HT1080 (cell line): ENCODE measurements around the gene NDUFV1. TPM values are rescaled to one million over a fixed set of nuclear protein-coding genes. Genes with fewer than 3 reads are reported as not detected.

Experiments used
- DNase-seq: peaks from one replicate; pipeline ENCODE4 v3.0.0-alpha.2; 2015; ENCODE audit warnings: low read depth
- polyA plus RNA-seq, 2 experiments: library from polyadenylated mRNA; depleted of rRNA; stranded (reverse); fragments of >200 nt; gene quantifications; 2 replicates each; pipeline ENCODE4 v1.2.3, GENCODE V29; 2015
- total RNA-seq: library from RNA; depleted of rRNA; stranded (reverse); fragments of >200 nt; shearing (Covaris generic); gene quantifications from 2 replicates; pipeline ENCODE4 v1.2.3, GENCODE V29; 2014; rRNA removed

The NDUFV1 gene
- 202 and 217 TPM in 2 replicates for total RNA-seq
- 136 and 158 TPM in 2 replicates for polyA plus RNA-seq (2015; cell fraction: cytosol; rRNA removed)
- polyA plus RNA-seq (2015; cell fraction: nucleus; rRNA removed) = 321 and 330 TPM in 2 replicates

DNA sequence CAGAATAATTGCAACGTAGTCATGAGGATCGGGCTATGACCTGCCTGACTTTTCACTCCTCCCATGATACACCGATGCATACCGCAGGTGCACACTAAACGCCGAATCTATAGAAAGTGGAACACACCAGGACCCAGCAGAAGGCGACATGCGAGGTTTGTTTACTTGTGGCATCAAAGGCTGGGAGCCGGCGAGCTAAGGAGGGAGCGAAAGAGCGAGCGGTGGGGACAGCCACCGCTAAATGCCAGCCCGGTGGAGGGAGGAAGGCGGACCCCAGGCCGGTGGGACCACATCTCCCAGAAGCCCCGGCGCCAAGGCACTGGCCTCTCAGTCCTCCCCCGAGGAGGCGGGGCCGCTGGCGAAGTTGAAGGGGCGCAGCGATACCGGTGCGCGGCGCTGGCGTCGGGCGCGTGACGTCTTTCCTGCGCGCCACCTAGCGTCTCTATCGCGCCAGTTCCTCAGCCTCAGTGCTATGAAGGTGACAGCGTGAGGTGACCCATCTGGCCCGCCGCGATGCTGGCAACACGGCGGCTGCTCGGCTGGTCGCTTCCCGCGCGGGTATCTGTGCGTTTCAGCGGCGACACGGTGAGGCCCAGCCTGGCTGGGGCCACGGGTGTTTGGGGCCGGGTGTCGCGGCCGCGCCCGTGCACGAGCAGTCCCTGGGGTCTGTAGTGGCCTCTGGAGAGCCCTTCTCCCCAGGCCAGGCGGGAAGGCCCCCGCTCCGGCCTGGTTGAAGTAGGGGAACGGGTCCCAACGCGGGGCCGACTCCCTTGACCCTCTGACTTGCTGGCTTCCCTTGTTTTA, at the start of gene NDUFV1:
NDUFV1 (plus strand) TSS at position 445 of the 804 bp plus-strand sequence; CDS start at position 514, 69 bp downstream.
- DNase-seq = peak; percentile 91

DNA sequence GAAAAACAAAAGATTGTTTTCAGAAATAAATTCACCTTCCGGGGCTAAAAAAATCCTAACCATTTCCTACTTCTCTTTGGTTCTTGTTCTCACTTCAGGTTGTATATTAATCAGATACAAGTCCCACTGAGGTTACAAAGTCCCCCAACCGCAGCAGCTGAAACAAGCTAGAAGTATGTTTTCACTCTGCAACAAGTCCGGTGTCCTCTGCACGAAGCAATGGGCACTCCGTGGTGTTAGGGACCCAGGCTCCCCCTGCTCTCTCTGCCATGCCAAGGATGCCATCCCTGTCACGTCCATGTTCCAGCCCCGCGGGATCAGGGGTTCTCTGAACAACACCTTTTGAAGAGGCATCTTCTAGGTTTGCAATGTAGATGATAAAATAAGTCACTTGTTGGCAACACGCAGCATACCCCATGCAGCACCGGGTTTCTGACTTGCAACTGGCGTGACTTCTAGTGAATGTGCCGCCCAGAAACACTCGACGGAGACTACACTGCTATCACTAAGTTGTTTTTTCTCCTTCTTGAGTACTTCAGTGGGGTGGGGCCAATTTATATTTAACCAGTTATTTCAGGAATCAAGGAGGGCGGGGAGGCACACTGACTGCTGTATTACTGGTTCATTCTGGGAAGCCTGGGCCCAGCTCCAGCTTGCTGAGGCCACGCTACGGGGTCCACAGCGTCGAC, 48.5 kb upstream of the NDUFV1 start:
- no peak for DNase-seq

DNA sequence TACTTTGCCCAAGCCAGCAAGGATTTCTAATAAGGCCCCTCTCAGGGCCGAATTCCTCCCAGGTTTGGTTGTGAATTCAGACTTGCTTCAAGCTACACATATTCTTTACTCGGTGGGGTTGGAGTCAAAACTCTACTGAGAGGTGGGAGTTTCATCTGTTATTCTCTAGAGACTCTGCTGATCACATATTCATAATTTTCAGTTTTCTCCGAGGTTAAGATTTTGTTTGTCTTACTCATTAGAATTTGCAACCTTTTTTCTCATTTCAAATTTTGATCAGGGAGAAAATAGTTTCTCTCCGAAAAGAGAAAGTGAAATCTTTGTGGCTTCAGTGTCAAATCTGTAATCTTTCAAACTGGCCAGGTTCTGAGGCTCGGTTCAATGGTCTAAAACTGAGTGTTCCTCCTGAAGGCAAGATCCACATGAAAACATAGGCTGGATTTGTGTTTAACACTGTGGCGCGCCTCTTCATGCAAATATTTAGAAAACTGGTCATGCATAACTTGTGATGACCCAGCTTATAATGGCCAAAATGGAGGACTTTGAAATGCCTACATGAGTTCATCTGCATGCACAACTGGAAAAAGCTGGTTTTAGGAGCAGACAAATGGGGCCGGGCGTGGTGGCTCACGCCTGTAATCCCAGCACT, 44.6 kb upstream of the NDUFV1 start:
- DNase-seq = no peak

DNA sequence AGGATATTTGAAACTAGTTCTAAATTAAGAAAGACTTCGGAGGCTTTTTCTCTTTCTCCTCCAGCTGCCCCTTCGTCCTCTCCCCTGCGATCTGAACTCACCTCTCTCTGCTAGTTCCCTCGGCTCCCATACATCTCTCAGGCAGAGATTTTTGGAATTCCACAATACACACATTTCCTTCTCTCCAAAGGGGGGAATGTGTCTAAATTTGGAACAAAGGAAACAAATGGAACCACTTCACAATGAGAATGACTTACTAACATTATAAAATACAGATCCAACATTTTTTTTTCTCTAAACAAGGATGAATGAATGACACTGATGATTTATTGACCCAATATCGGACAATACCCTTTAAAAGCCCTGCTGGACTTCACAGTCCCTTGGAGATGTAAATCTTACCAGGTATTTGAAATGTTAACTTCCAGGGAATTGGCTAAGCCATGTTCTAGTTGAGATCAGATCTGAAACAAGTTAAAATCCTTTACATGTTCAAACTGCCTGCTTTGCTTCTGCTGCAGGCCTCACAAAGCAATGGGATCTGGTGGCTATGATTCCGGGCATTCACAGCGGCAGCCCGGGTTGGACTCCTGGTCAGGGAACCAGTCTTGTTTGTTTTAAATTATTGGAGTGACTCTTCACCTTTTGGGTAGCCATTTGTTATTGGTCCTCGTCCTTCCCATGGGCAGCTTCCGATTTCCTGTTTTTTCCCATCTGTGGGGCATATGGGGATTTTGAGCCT, 43.6 kb upstream of the NDUFV1 start:
- no peak for DNase-seq

DNA sequence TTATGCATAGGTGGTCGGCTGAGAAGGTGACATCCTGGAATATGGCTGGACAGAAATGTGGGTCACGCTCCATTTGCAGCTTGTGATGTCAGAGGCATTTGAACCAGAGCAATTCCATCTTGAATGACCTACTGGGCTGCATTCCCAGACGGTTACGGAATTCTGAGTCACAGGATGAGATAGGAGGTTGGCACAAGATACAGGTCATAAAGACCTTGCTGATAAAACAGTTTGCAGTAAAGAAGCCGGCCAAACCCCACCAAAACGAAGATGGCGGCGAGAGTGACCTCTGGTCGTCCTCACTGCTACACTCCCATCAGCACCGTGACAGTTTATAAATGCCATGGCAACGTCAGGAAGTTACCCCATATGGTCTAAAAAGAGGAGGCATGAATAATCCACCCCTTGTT, 43.0 kb upstream of the NDUFV1 start:
- peak; percentile 81 for DNase-seq

DNA sequence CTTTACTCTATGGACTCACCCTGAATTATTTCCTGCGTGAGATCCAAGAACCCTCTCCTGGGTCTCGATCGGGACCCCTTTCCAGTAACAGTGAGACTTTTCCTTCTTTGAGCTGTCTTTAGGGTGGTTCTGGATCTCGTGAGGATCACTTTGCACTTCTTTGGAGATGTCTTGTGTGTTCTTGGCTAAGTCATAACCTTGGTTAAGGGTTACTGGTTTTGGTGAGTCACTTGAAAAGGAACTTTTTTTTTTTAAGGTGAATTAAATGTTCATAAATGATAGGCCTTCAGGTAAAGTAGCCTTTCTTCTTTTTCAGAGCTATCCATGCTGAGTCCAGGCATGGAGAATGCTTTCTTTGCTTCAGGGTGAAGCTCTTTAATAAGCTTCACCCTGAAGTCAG, 42.5 kb upstream of the NDUFV1 start:
- no peak for DNase-seq

DNA sequence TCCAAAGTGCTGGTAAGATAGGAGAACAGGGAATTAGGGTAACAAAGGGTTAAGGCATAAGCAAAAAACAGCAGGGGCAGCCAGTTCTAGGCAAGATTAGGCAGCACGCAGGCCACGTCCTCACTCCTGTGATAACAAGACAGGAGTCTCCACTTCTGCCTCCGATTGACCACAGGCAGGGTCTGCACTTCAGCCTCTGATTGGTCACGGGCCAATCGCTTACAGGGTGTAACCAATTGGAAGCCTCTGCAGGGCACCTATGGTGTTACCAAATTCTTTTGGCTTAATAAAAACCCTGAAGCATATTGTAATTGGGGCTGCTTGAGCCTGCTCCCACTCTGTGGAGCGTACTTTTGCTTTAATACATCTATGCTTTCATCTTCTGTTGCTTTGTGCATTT, 35.3 kb upstream of the NDUFV1 start:
- DNase-seq = no peak

DNA sequence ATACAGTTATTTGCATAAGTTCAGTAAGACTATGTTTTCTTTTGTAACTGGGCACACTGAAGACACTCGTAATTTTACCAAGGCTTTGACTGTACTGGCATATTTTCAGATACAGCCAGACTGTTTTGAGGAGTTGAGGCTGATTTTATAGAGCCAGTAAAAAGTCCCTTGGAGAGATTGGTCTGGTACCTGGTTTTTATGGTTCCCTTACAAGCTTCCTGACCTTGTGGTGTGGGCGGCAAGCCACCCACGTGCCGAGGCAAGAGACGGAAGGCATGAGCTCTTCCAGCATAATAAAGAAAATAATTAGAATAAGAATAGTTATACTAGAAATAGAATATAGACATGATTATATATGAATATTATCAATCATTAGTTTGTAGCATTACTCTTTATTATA, 34.4 kb upstream of the NDUFV1 start:
- no peak for DNase-seq

DNA sequence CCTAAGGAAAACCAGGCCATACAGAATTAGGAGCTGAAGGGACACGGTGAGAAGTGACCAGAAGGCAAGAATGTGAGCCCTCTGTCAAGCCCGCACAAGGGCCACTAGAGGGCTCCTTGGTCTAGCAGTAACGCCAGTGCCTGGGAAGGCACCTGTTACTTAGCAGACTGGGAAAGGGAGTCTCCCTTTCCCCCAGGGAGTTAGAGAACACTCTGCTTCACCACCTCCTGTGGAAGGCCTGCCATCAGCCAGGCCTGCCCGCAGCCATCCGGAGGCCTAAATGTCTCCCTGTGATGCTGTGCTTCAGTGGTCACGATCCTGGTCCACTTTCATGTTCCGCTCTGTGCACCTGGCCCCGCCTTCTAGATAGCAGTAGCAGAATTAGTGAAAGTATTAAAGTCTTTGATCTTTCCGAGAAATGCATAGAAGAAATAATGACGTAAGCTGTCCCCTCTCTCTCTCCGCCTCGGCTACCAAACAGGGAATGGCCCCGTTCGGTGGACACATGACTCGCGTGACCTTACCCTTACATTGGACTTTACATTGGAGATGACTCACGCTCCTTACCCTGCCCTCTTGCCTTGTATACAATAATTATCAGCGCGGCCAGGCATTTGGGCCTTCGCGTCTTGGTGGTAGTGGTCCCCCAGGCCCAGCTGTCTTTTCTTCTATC, 33.9 kb upstream of the NDUFV1 start:
- DNase-seq = peak; percentile 32

DNA sequence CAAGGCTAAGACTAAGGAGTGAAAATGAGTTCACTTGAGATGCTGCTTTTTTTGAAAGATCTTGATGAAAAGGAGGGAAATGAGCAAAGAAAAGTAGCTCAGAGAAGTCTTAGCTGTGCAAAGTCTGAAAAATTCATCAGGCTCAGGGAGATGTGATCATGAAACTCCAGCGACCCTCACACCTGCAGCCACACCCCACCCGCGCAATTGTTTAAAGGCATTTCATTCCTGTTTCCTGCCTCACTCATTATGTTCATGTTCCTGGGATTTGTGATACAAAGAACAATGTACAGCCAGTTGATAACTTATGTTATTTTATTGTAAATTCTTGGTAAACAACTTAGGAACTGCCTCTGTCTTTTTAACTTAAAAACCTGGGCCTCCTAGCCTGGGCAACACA, 31.8 kb upstream of the NDUFV1 start:
- no peak for DNase-seq

DNA sequence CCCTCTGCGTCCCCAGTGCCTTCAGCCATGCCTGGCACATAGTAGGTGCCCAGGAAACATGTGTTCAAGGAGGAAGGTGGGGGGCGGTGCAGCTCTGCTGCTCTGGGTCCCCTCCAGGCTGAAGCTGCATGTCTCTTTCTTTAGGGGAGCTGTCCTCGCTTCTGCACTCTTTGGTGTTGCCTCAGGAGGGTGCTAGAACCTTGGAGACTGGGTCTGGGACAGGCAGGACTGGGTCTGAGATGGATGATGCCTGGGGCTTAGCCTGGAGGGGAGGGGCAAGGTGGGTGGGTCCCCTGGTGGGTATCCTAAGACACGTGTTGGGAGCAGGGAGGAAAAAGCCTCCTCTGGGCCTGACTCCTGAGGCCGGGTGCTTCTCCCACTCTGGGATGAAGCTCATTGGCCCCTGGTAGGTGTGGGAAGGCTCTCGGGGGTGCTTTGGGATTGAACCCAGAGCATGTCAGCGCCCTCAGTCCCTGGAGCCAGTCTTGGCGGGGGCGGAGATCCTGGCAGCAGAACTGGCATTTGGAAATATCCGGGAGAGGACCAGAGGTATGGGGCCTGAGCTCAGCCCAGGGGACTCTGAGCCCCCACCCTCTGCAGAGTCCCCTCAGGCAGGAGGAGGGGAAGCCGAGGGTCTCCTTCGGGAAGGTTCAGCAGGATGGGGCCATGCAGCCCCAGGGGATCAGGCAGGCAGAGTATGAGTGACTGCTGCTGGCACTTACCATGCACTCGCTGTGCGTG, 29.8 kb upstream of the NDUFV1 start:
- no peak for DNase-seq

DNA sequence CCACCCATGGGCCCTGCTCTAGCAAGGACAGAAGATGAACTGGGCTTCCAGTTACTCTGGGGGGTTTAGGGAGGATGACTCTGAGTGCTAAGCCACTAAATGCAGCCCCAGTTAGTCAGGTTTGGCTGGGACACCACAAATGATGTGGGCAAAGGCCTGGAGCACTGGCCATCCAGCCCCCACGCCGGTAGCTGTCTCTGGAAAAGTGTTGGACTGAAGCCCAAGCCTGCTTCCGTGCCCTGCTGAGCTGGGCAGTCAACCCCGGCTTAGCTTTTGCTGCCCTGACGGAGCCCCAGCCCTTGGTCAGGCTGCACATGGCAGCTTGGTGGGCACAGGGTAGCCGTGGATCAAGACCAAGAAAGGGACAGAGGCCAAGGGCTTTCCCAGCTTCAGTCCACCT, 28.8 kb upstream of the NDUFV1 start:
- DNase-seq = no peak

DNA sequence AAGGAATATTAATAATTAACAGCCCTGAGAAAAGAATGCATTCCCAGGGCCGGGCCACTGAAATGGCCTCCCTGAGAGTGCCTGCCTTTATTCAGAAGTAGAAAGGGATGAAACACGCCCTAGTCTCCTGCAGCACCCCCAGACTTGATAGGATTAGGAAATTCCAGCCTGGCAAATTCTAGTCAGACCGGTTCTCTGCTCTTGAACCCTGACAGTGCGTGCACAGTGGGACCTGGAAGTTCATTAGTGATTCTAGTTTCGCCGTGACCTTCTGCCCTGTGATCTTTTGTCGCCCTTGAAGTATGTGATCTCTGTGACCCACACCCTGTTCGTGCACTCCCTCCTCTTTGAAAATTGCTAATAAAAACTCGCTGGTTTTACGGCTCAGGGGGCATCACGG, 25.3 kb upstream of the NDUFV1 start:
- no peak for DNase-seq

DNA sequence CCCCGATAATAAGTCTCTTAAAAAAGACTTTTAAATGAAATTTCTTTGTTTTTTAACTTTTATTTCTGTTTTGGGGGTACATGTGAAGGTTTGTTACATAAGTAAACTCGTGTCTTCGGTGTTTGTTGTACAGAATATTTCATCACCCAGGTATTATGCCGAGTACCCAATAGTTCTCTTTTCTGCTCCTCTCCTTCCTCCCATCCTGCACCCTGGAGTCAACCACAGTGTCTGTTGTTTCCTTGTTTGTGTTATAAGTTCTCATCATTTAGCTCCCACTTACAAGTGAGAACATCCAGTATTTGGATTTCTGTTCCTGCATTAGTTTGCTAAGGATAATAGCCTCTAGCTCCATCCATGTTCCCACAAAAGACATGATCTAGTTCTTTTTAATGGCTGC, 24.7 kb upstream of the NDUFV1 start:
- DNase-seq = no peak

DNA sequence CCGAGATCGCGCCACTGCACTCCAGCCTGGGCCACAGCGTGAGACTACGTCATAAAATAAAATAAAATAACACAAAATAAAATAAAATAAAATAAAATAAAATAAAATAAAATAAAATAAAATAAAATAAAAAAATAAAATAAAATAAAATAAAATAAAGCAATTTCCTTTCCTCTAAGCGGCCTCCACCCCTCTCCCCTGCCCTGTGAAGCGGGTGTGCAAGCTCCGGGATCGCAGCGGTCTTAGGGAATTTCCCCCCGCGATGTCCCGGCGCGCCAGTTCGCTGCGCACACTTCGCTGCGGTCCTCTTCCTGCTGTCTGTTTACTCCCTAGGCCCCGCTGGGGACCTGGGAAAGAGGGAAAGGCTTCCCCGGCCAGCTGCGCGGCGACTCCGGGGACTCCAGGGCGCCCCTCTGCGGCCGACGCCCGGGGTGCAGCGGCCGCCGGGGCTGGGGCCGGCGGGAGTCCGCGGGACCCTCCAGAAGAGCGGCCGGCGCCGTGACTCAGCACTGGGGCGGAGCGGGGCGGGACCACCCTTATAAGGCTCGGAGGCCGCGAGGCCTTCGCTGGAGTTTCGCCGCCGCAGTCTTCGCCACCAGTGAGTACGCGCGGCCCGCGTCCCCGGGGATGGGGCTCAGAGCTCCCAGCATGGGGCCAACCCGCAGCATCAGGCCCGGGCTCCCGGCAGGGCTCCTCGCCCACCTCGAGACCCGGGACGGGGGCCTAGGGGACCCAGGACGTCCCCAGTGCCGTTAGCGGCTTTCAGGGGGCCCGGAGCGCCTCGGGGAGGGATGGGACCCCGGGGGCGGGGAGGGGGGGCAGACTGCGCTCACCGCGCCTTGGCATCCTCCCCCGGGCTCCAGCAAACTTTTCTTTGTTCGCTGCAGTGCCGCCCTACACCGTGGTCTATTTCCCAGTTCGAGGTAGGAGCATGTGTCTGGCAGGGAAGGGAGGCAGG, 23.2 kb upstream of the NDUFV1 start, which contains the start of gene GSTP1:
GSTP1 (plus strand) TSS at position 566 of the 958 bp plus-strand sequence; CDS start at position 598, 32 bp downstream.
- peak; percentile 93 for DNase-seq

DNA sequence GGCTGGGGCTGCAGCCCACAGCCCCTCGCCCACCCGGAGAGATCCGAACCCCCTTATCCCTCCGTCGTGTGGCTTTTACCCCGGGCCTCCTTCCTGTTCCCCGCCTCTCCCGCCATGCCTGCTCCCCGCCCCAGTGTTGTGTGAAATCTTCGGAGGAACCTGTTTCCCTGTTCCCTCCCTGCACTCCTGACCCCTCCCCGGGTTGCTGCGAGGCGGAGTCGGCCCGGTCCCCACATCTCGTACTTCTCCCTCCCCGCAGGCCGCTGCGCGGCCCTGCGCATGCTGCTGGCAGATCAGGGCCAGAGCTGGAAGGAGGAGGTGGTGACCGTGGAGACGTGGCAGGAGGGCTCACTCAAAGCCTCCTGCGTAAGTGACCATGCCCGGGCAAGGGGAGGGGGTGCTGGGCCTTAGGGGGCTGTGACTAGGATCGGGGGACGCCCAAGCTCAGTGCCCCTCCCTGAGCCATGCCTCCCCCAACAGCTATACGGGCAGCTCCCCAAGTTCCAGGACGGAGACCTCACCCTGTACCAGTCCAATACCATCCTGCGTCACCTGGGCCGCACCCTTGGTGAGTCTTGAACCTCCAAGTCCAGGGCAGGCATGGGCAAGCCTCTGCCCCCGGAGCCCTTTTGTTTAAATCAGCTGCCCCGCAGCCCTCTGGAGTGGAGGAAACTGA, 22.4 kb upstream of the NDUFV1 start:
- DNase-seq = no peak

DNA sequence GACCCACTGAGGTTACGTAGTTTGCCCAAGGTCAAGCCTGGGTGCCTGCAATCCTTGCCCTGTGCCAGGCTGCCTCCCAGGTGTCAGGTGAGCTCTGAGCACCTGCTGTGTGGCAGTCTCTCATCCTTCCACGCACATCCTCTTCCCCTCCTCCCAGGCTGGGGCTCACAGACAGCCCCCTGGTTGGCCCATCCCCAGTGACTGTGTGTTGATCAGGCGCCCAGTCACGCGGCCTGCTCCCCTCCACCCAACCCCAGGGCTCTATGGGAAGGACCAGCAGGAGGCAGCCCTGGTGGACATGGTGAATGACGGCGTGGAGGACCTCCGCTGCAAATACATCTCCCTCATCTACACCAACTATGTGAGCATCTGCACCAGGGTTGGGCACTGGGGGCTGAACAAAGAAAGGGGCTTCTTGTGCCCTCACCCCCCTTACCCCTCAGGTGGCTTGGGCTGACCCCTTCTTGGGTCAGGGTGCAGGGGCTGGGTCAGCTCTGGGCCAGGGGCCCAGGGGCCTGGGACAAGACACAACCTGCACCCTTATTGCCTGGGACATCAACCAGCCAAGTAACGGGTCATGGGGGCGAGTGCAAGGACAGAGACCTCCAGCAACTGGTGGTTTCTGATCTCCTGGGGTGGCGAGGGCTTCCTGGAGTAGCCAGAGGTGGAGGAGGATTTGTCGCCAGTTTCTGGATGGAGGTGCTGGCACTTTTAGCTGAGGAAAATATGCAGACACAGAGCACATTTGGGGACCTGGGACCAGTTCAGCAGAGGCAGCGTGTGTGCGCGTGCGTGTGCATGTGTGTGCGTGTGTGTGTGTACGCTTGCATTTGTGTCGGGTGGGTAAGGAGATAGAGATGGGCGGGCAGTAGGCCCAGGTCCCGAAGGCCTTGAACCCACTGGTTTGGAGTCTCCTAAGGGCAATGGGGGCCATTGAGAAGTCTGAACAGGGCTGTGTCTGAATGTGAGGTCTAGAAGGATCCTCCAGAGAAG, 21.6 kb upstream of the NDUFV1 start:
- DNase-seq = no peak
